ENCODE measurements around the gene CLIC4. TPM values are rescaled to one million over a fixed set of nuclear protein-coding genes. Genes with fewer than 3 reads are reported as not detected.

CLIC4 gene
- total RNA-seq, 1 donor from 2014 or later = 169 TPM

- no peak for DNase-seq (ENCODE audit: low spot score)
These were observed 112.4 kb downstream of the CLIC4 start for GRCh38 chr1:24857507-24858133.

- DNase-seq (ENCODE audit: low spot score) = no peak
These were observed 113.0 kb downstream of the CLIC4 start for GRCh38 chr1:24858277-24858676.

DNA sequence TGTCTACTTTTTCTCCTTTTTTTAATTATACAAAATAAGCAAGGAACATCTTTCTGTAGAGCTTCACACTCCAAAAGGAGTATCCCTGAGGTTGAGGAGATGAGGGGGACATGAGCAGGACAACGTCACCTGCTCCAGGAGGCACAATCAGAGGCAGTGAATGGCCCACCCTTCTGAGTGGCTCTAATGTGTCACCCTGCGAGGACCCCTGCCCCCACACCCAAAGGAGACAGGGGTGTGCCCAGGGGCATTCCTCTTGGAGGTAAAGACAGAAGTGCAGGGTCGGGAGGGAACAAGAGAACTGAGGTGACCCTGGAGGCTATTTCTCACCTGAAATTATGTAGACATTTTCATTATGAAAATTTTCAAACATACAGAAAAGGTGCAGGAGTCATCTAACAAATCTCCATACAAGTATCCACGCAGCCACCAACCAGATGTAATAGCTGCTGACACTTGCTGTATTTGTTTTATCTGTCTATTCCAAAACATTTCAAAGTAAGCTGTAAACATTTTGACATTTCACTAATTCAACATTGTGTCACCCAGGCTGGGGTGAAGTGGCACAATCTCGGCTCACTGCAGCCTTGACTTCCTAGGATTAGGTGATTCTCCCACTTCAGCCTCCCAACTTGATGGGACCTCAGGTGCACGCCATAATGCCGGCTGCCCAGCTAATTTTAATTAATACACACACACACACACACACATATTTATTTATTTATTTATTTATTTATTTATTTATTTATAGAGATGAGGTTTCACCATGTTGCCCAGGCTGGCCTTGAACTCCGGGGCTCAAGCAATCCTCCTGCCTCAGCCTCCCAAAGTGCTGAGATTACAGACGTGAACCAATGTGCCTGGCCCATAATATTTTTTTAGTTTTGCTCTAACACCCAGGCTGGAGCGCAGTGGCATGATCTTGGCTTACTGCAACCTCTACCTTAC is 114.1 kb downstream of the CLIC4 start:
- DNase-seq (ENCODE audit: low spot score) = no peak

DNA sequence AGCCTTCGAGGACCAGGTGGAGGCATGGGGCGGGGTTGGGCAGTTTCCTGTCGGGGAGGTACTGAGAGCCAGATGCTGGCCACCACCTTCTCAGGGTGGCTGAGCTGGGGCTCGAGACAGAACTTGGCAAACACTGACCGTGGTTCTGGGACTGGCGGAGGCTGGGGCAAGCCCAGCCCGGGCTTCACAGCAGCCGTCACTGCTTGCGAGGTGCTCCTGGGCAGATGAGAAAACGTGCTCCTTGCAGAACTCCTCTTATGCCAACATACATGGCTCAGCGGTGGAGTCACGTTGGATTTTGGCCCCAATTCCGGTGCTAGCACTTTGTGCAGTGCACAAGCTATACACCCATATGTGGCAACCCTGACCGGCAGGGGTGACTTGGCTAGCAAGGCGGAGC is 115.6 kb downstream of the CLIC4 start:
- no peak for DNase-seq (ENCODE audit: low spot score)

DNA sequence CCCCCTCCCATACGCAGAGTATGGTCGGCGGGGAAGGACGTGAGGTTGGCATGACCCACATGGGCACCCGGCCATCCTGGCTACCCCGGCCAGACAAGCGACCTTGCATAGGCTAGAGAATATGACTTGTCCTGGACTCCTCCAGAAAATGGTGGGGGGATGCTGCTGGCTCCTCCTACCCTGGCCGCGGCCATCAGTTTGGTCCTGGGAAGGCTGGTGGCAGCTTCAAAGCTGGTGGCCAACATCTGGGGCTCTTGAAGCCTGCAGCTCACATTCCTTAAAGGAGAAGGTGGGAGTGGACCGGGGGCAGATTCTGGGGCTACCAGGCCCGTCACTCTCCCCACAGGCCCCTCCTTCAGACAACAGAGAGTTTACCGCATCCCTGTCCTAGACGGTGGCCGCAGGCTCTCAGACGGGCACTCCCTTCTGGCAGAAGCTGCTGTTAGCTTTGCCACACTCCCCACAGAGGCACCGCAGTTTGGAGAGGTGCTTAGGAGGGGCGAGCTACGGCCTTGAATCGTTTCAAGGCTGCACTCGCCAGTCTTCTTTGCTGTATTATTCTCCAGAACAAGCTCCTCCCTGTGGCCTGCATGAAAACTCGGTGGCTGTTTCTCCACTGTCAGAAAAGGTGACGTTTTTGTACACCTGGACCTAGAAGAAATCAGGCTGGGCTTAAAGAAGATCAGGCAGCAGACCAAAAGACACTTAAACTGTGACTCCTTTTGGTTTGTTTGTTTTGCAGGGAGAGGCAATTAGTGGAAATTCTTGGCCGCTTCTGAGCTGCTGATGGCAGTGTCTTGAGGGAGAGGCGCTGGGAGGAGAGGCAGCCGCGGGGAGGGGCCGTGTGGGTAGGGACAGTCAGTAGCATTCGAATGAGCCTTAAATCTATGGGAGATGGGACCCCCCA is 116.8 kb downstream of the CLIC4 start:
- no peak for DNase-seq (ENCODE audit: low spot score)

GRCh38 chr1:24862775-24863483 is 117.7 kb downstream of the CLIC4 start:
- DNase-seq (ENCODE audit: low spot score) = no peak

- DNase-seq (ENCODE audit: low spot score) = peak; percentile 75
These were observed 119.1 kb downstream of the CLIC4 start for GRCh38 chr1:24864370-24864777.

DNA sequence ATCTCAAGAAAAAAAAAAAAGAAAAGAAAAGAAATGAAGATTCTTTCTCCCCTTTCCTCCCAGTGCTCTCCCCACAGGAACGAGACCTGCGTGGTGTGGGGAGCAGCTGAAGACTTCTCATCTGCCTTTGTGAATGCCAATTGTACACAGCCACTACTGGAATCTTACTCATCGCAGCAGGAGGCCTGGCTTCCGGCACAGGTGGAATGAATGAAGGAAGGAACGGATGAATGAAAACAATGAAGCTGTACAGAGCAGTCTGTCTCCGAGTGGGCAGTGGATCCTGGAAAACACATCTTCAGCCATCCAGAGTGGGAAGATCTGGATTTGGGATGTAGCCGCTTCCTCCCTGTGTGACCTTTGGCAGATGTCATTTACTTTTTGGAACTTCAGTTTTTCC is 119.9 kb downstream of the CLIC4 start:
- peak; percentile 37 for DNase-seq (ENCODE audit: low spot score)

GRCh38 chr1:24865587-24865986 is 120.3 kb downstream of the CLIC4 start:
- peak; percentile 45 for DNase-seq (ENCODE audit: low spot score)

DNA sequence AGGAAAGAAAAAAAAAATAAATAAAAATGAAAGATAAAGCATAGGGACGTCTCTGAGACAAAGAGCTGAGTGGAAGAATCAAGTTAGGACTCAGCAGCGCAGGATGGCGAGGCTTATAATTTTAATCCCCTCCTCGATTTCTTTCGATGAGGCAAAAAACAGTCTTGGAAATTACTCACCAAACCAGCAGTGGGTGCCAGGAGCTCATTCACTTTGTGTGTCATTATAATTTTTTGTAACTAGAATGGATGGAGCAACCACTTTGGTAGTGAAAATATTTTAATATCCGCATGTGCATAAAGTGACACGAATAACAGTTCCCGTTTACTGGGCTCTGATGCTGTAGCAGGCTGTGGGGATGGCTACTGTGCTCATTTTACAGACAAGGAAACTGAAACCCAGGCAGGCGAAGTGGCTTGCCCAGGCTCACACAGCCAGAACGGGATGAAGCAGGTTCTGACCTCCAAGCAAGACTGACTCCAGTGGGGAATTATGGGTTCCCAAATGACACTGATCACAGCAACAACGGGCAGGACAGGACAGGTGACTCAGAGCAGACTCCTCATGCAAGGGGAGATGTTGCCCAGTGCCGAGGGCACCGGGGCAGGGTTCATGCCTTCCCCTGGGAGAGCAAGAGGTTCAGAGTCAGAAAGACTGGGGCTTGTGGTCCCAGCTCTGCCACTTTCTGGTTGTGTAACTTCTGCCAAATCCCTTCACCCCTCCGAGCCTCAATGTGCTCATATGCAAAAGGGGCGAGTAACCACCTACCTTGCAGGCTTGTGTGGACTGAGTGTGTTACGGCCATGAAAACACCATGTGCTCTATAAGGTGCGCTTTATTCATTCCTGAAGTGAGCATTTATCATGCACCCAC is 121.2 kb downstream of the CLIC4 start:
- peak; percentile 84 for DNase-seq (ENCODE audit: low spot score)

GRCh38 chr1:24867084-24867870 is 122.0 kb downstream of the CLIC4 start:
- peak; percentile 68 for DNase-seq (ENCODE audit: low spot score)

DNA sequence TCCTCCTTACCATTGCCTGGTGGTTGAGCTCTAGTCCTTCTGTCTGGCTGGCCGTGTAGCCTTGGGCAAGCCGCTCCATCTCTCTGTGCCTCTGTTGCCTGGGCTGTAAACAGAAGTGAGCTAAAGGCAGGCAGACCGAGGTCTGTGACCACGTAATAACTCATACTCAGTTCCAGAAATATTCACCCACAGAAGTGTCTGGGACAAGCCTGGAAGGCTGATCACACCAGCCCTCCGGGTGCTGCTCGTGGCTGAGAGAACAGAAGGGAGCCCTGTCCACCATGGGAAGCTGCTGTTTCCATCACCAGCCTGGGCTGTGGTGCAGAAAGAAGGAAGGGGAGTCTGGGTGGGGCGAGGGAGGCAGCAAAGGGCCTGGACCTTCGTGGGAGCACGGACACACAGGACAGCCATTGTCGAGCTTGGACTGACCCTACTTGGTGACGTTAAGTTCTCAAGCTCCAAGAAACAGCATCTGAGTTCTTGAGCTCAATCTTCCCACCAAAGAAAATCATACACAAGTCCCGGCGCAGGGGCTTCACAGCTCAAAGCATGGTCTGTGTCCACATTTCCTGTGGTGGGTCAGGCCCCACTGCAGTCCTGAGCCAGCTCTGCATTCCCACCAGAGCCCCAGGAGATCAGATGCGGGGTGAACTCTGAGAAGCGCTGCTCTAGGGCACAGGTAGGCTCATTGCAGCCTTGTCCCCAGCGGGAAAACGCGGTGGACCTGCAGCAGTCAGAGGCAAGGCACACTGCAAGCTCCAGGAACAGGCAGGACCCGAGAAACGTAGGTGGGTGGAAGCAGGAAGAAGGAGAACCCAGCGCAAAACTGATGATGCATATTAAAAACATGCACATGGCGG is 123.0 kb downstream of the CLIC4 start:
- peak; percentile 77 for DNase-seq (ENCODE audit: low spot score)

- DNase-seq (ENCODE audit: low spot score) = peak; percentile 73
These were observed 125.4 kb downstream of the CLIC4 start for GRCh38 chr1:24870551-24871195.

DNA sequence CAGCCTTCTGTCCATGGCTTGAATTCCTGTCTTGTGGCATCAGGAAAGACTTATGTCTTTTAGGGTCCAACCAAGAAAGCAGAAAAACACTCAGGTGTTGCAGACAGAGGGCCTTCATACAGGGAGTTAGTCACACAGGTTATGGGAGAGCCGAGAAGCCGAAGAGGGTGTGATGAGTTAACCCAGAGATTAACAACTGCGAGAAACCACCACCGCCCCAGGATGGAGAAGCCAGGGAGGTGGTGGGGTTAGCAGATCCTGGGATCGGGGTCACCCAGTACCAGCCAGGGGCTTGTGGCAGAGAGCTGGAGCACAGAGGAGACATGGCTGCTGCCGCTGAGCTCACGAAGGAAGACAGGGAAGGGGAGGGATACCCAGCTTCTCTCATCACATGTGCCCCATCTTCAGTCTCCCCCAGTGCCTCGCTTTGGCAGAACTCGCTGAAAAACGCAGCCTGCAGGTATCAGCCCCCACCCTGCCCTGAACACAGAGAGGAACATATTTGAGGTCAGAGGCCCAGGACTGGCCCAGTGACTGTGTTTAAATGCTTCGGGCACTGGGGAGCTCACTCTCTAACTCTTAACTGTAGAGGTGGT is 126.2 kb downstream of the CLIC4 start:
- peak; percentile 76 for DNase-seq (ENCODE audit: low spot score)

DNA sequence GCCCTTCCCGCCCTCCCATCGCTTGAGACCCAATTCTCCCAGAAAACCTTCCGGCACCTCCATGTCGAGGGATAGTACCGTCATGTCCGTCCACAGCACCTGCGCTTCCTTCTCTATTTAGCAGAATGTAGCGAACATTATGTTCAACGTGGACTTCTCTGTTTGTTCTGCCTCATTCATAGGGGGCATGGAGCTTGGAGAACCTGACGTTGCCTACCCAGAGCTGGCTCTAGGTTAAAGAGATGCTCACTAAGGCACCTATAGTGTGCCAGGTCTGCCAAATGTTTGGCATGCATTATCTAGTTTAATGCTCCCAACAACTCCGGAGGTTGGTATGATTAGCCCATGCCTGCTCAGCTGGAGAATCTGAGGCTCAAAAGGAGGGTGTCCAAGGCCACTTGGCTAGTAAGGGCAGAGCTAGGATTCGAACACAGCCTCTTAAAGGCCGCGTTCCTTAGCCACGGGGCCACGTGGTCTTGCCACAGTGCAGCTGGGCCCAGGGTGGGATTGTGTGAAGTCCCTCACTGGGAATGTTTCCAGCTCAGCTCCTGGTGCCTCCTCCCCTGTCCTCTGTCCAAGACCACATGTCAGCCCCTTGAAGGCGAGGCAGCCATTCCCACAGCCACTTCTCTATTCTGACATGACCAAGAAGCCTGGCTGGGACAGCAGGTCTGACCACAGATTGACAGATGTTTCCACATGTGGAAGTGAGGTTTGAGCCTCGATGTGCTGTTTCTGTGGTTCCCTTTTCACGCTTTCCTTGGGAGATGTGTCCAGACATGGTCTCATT is 127.0 kb downstream of the CLIC4 start:
- DNase-seq (ENCODE audit: low spot score) = peak; percentile 57

GRCh38 chr1:24873148-24873547 is 127.9 kb downstream of the CLIC4 start:
- no peak for DNase-seq (ENCODE audit: low spot score)
